ENCODE measurements around the gene AKAIN1.

AKAIN1 gene

DNA sequence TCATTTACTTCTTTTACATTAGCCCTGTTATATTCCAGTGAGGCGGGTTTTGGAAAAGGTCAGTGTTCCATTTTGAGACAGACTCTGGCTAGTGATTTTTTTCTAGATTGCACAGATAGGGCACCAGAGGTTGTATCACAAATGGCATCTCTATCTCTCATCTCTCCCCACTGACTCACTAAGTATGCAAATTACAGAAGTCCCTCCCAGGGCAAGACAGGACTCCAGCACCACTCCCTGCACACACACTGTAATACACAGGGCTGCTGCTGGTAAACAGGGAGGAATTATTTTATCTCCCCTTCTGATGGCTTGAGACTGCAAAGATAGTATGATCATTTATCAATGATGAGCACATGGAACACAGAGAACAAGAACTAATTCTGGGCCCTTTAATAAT is 46.2 kb downstream of the AKAIN1 start:
- Histone ChIP-seq H3K36me3 (replicated peaks in 1 of 2; ENCODE audit: control insufficient read depth in 2 of 2, insufficient read depth in 2 of 2, low read length in 2 of 2) (no peaks in the 10 kb centered on the region), H3K9ac (ENCODE audit: low read depth, low read length, poor library complexity) (no peak overlapping the region), H3K9me3 (replicated peaks in 1 of 2; ENCODE audit: control insufficient read depth in 2 of 2, insufficient read depth in 1 of 2, low read depth in 1 of 2, low read length in 2 of 2) (no peaks in the 10 kb centered on the region), H3K23ac (ENCODE audit: low read depth, low read length, poor library complexity) (no peak overlapping the region), H3K14ac (ENCODE audit: low read length) (no peak overlapping the region), H3K4ac (ENCODE audit: low read length) (no peak overlapping the region), H2BK15ac (ENCODE audit: low read length) (no peak overlapping the region), H2BK5ac (ENCODE audit: low read length) (no peak overlapping the region), H4K91ac (ENCODE audit: low read depth, low read length, poor library complexity) (no peak overlapping the region), H2AK5ac (ENCODE audit: low read depth, low read length) (no peak overlapping the region), H2AFZ (ENCODE audit: low read length) (no peak overlapping the region), H3K4me1 (ENCODE audit: control insufficient read depth in 2 of 2, insufficient read depth in 1 of 2, low read depth in 1 of 2, low read length in 2 of 2) (no peaks in the 10 kb centered on the region), H2BK120ac (ENCODE audit: low read depth, low read length) (no peak overlapping the region), H3K27me3 (ENCODE audit: control insufficient read depth in 3 of 3, insufficient read depth in 3 of 3, low read depth in 1 of 3, low read length in 3 of 3) (no peaks in the 10 kb centered on the region), H3K4me2 (ENCODE audit: insufficient read depth, low read length, poor library complexity, severe bottlenecking) (no peak overlapping the region), H3K18ac (ENCODE audit: low read length) (no peak overlapping the region), H3K4me3 (ENCODE audit: low read length in 2 of 2) (no peak overlapping the region), H3K27ac (replicated peaks; ENCODE audit: low read length) (no peak overlapping the region), H4K8ac (ENCODE audit: low read depth, low read length) (no peak overlapping the region), H3K79me1 (ENCODE audit: low read depth, low read length) (no peaks in the 10 kb centered on the region), H2BK12ac (ENCODE audit: low read length) (no peak overlapping the region)
- no peak for DNase-seq (ENCODE audit: low spot score)
- no CpG with 5 or more reads among the region's 1 CpG for WGBS, 2 donors (ENCODE audit: extremely low coverage in 2 of 2, insufficient read length in 2 of 2, insufficient replicate concordance in 1 of 2)

DNA sequence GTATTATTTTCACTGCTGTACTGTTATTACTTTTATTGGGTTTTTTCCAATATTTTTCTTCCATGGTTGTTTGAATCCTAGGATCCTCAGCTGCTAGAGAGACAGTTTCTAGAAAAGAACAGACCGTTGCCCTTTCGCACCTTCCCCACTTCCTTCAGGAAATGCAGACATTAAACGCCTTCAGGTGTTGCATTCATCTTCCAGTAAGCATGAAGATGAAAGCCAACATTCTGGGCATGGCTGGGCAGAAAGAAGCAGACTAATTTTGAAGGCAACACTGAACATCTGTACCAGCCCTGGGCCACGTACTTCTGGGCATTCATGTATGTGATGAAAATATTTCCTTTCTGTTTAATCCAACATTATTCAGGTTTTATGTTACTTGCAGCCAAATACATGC is 51.0 kb downstream of the AKAIN1 start:
- WGBS, 2 donors (ENCODE audit: extremely low coverage in 2 of 2, insufficient read length in 2 of 2, insufficient replicate concordance in 1 of 2): no CpG with 5 or more reads among the region's 4 CpGs

DNA sequence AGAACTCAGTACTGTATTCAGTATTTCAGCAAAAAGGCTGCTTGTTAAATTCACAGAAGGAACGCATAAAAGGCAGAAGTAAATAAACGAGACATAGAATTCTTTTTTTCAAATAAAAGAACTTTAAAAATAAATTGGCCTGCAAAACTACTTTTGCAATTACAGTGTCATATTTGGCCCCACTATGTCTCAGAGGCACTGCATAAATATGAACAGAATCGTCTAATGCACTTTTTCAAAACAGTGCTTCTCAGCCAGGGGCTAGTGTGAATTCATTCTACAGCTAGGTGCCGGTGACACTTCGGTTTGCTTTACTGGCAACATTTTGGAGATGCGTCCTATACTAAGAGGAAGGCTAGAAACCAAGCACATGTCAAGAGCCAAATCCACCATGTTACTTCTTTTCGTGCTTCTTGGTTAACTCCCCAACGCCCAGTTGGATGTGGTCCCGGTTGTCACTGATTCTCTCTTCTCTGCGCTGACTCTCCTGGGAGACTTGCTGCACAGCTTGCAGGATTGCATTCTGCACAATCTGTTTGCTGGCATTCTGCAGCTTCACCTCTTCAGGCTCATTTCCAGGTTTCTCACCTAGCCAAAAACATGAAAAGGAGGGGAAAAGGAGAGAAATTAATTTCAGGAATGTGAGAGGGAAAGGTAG is 51.8 kb downstream of the AKAIN1 start:
- Histone ChIP-seq H3K27me3 (ENCODE audit: control insufficient read depth in 3 of 3, insufficient read depth in 3 of 3, low read depth in 1 of 3, low read length in 3 of 3) (no peaks in the 10 kb centered on the region), H2BK12ac (ENCODE audit: low read length) (no peak overlapping the region), H3K4me1 (ENCODE audit: control insufficient read depth in 2 of 2, insufficient read depth in 1 of 2, low read depth in 1 of 2, low read length in 2 of 2) (no peaks in the 10 kb centered on the region), H2BK5ac (ENCODE audit: low read length) (no peak overlapping the region), H3K4ac (ENCODE audit: low read length) (no peak overlapping the region), H3K9ac (ENCODE audit: low read depth, low read length, poor library complexity) (no peak overlapping the region), H2BK15ac (ENCODE audit: low read length) (no peak overlapping the region), H3K79me1 (ENCODE audit: low read depth, low read length) (no peaks in the 10 kb centered on the region), H3K14ac (ENCODE audit: low read length) (no peak overlapping the region), H3K9me3 (replicated peaks in 1 of 2; ENCODE audit: control insufficient read depth in 2 of 2, insufficient read depth in 1 of 2, low read depth in 1 of 2, low read length in 2 of 2) (no peaks in the 10 kb centered on the region), H3K4me2 (ENCODE audit: insufficient read depth, low read length, poor library complexity, severe bottlenecking) (no peak overlapping the region), H4K8ac (ENCODE audit: low read depth, low read length) (no peak overlapping the region), H3K36me3 (replicated peaks in 1 of 2; ENCODE audit: control insufficient read depth in 2 of 2, insufficient read depth in 2 of 2, low read length in 2 of 2) (no peaks in the 10 kb centered on the region), H2AFZ (ENCODE audit: low read length) (no peak overlapping the region), H3K23ac (ENCODE audit: low read depth, low read length, poor library complexity) (no peak overlapping the region), H2AK5ac (ENCODE audit: low read depth, low read length) (no peak overlapping the region), H4K91ac (ENCODE audit: low read depth, low read length, poor library complexity) (no peak overlapping the region), H2BK120ac (ENCODE audit: low read depth, low read length) (no peak overlapping the region), H3K27ac (replicated peaks; ENCODE audit: low read length) (no peak overlapping the region), H3K4me3 (ENCODE audit: low read length in 2 of 2) (no peak overlapping the region), H3K18ac (ENCODE audit: low read length) (no peak overlapping the region)
- no CpG with 5 or more reads among the region's 10 CpGs for WGBS, 2 donors (ENCODE audit: extremely low coverage in 2 of 2, insufficient read length in 2 of 2, insufficient replicate concordance in 1 of 2)
- DNase-seq (ENCODE audit: low spot score): no peak

More for the DNA sequence above, 51.0 kb downstream of the AKAIN1 start:
- H3K79me1 ChIP-seq (ENCODE audit: low read depth, low read length): no peaks in the 10 kb centered on the region
- no peak overlapping the region for H2BK120ac ChIP-seq (ENCODE audit: low read depth, low read length)
- H3K9me3 ChIP-seq (replicated peaks in 1 of 2; ENCODE audit: control insufficient read depth in 2 of 2, insufficient read depth in 1 of 2, low read depth in 1 of 2, low read length in 2 of 2): no peaks in the 10 kb centered on the region
- H3K14ac ChIP-seq (ENCODE audit: low read length): no peak overlapping the region
- H2BK5ac ChIP-seq (ENCODE audit: low read length): no peak overlapping the region
- no peaks in the 10 kb centered on the region for H3K4me1 ChIP-seq (ENCODE audit: control insufficient read depth in 2 of 2, insufficient read depth in 1 of 2, low read depth in 1 of 2, low read length in 2 of 2)
- no peak overlapping the region for H2AK5ac ChIP-seq (ENCODE audit: low read depth, low read length)
- H2AFZ ChIP-seq (ENCODE audit: low read length): no peak overlapping the region
- no peak for DNase-seq (ENCODE audit: low spot score)
- no peak overlapping the region for H3K4ac ChIP-seq (ENCODE audit: low read length)
- no peak overlapping the region for H2BK12ac ChIP-seq (ENCODE audit: low read length)
- H4K91ac ChIP-seq (ENCODE audit: low read depth, low read length, poor library complexity): no peak overlapping the region
- H4K8ac ChIP-seq (ENCODE audit: low read depth, low read length): no peak overlapping the region
- no peak overlapping the region for H3K18ac ChIP-seq (ENCODE audit: low read length)
- H3K4me3 ChIP-seq (ENCODE audit: low read length in 2 of 2): no peak overlapping the region
- H3K23ac ChIP-seq (ENCODE audit: low read depth, low read length, poor library complexity): no peak overlapping the region
- H3K4me2 ChIP-seq (ENCODE audit: insufficient read depth, low read length, poor library complexity, severe bottlenecking): no peak overlapping the region
- H2BK15ac ChIP-seq (ENCODE audit: low read length): no peak overlapping the region
- H3K9ac ChIP-seq (ENCODE audit: low read depth, low read length, poor library complexity): no peak overlapping the region
- no peaks in the 10 kb centered on the region for H3K36me3 ChIP-seq (replicated peaks in 1 of 2; ENCODE audit: control insufficient read depth in 2 of 2, insufficient read depth in 2 of 2, low read length in 2 of 2)
- no peaks in the 10 kb centered on the region for H3K27me3 ChIP-seq (ENCODE audit: control insufficient read depth in 3 of 3, insufficient read depth in 3 of 3, low read depth in 1 of 3, low read length in 3 of 3)
- no peak overlapping the region for H3K27ac ChIP-seq (replicated peaks; ENCODE audit: low read length)

DNA sequence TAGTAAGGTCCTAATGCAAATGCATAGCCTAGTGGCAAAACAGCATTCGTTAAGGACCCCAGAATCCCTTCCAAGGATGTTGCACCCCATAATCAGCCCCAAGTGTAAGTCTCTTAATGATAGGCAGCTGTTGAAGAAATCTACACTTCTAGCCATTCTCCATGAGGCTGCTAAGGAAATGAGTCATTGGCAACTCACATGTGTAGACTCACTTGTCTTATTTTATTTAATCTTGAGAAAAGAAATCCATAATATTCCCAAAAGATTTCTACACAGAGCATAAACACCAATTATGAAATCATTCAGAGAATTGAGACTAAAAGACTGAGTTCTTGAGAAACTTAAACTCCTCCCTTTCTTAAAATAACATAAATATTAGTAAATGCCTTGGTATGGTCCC is 52.4 kb downstream of the AKAIN1 start:
- WGBS, 2 donors (ENCODE audit: extremely low coverage in 2 of 2, insufficient read length in 2 of 2, insufficient replicate concordance in 1 of 2): no CpG with 5 or more reads among the region's 1 CpG
- Histone ChIP-seq H2AFZ (ENCODE audit: low read length) (no peak overlapping the region), H3K4ac (ENCODE audit: low read length) (no peak overlapping the region), H3K9ac (ENCODE audit: low read depth, low read length, poor library complexity) (no peak overlapping the region), H3K14ac (ENCODE audit: low read length) (no peak overlapping the region), H3K18ac (ENCODE audit: low read length) (no peak overlapping the region), H2BK120ac (ENCODE audit: low read depth, low read length) (no peak overlapping the region), H3K9me3 (replicated peaks in 1 of 2; ENCODE audit: control insufficient read depth in 2 of 2, insufficient read depth in 1 of 2, low read depth in 1 of 2, low read length in 2 of 2) (no peaks in the 10 kb centered on the region), H3K79me1 (ENCODE audit: low read depth, low read length) (no peaks in the 10 kb centered on the region), H2BK12ac (ENCODE audit: low read length) (no peak overlapping the region), H4K8ac (ENCODE audit: low read depth, low read length) (no peak overlapping the region), H3K4me3 (ENCODE audit: low read length in 2 of 2) (no peak overlapping the region), H3K4me1 (ENCODE audit: control insufficient read depth in 2 of 2, insufficient read depth in 1 of 2, low read depth in 1 of 2, low read length in 2 of 2) (no peaks in the 10 kb centered on the region), H3K4me2 (ENCODE audit: insufficient read depth, low read length, poor library complexity, severe bottlenecking) (no peak overlapping the region), H4K91ac (ENCODE audit: low read depth, low read length, poor library complexity) (no peak overlapping the region), H2AK5ac (ENCODE audit: low read depth, low read length) (no peak overlapping the region), H3K27me3 (ENCODE audit: control insufficient read depth in 3 of 3, insufficient read depth in 3 of 3, low read depth in 1 of 3, low read length in 3 of 3) (no peaks in the 10 kb centered on the region), H3K27ac (replicated peaks; ENCODE audit: low read length) (no peak overlapping the region), H2BK5ac (ENCODE audit: low read length) (no peak overlapping the region), H2BK15ac (ENCODE audit: low read length) (no peak overlapping the region), H3K36me3 (replicated peaks in 1 of 2; ENCODE audit: control insufficient read depth in 2 of 2, insufficient read depth in 2 of 2, low read length in 2 of 2) (no peaks in the 10 kb centered on the region), H3K23ac (ENCODE audit: low read depth, low read length, poor library complexity) (no peak overlapping the region)
- no peak for DNase-seq (ENCODE audit: low spot score)

All from neuronal stem cell (in vitro differentiated cells).